Ectodermal cell (in vitro differentiated cells): ENCODE measurements around the gene ASPHD2.
A peak's percentile ranks its signal among the peaks of the same experiment; 100 is the strongest.

Source experiments
- H3K27ac ChIP-seq: 2 replicates; pipeline ENCODE4 v1.7.0; 2013; ENCODE audit warnings: mild to moderate bottlenecking, low read depth, low read length; ENCODE audit not compliant: insufficient read depth, poor library complexity, severe bottlenecking
- H3K27me3 ChIP-seq: 2 replicates; pipeline ENCODE4 v1.7.0; 2013; ENCODE audit warnings: mild to moderate bottlenecking, low read length; ENCODE audit not compliant: insufficient read depth, control insufficient read depth, poor library complexity, severe bottlenecking
- H3K36me3 ChIP-seq: one replicate; pipeline ENCODE4 v1.7.0; 2013; ENCODE audit warnings: low read length; ENCODE audit not compliant: control insufficient read depth, insufficient read depth
- H3K4me1 ChIP-seq: one replicate; pipeline ENCODE4 v1.7.0; 2013; ENCODE audit warnings: low read length; ENCODE audit not compliant: control insufficient read depth, insufficient read depth
- H3K4me3 ChIP-seq: 2 replicates; pipeline ENCODE4 v1.7.0; 2013; ENCODE audit warnings: low read depth, low read length, control low read depth; ENCODE audit not compliant: insufficient read depth
- H3K9me3 ChIP-seq: 2 replicates; pipeline ENCODE4 v1.7.0; 2013; ENCODE audit warnings: mild to moderate bottlenecking, low read length, moderate library complexity; ENCODE audit not compliant: control insufficient read depth
- WGBS, 2 experiments: methylation state at CpG; one replicate each; pipeline ENCODE4 v1.1.7; 2013; ENCODE audit warnings: missing lambda C conversion rate in 2 of 2; 5-methylcytosine and 5-hydroxymethylcytosine counted together

Gene ASPHD2

GRCh38 chr22:26483043-26483438 is 54.0 kb downstream of the ASPHD2 start:
- Histone ChIP-seq H3K36me3 (peaks cover 10% of the 10 kb centered on the region), H3K27me3 (no peaks in the 10 kb centered on the region), H3K27ac (peak overlapping the region; percentile 91), H3K4me3 (peak overlapping the region; percentile 84), H3K4me1 (peaks cover 18% of the 10 kb centered on the region), H3K9me3 (no peaks in the 10 kb centered on the region)
- 22 to 24% methylated on average over 7 of the region's 7 CpGs for WGBS, 2 experiments

DNA sequence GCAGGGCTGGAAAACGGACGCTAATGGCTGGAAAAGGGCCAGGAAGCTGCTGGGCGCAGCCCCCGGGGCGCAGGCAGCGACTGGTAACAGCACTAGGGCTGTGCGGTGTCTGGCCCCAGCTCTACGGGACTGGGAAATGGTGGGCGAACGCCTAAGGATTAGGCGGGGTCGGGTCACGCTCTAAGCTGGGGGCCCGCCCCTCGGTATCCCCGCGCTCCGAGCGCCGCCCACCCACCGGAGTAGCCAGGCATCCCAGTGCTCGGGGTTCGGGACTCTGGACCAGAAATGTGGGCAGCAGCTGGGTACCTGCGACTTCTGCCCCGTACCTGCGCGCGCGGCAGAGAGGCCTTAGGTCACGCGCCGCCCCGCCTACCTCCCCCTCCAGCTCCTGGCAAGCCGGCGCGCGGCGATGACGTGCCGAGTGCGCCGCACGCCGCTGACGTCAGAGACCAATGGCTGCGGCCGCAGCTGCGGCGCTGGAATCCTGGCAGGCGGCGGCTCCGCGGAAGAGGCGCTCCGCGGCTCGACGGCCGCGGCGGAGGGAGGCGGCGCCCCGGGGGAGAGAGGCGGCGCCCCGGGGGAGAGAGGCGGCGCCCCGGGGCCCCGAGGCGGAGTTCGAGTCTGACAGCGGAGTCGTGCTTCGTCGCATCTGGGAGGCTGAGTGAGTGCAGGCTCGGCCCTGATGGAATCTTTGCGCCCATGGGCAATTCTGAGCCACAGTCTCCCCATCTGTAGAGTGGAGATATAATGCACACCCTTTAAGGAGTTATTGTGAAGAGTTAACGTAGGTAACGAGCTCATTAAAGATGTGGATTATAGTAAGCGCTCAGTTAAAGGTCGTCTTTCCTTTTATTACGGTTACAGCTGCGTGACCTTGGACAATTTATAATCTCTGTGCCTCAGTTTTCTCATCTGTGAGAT is 54.6 kb downstream of the ASPHD2 start, which contains the start of the genes HPS4 and SRRD:
TSS of gene HPS4 (minus strand) at position 345 of the 921 bp plus-strand sequence. CDS start 2,021 bp downstream, outside the sequence.
TSS of gene SRRD (plus strand) at position 439 of the 921 bp plus-strand sequence. CDS start at position 453, 14 bp downstream.
- Histone ChIP-seq H3K4me3 (peak within 1 kb of the TSS; percentile 84), H3K27me3 (no peaks in the 10 kb centered on the region), H3K9me3 (no peaks in the 10 kb centered on the region), H3K27ac (peak within 1 kb of the TSS; percentile 91), H3K36me3 (peaks cover 14% of the 10 kb centered on the region), H3K4me1 (peaks cover 18% of the 10 kb centered on the region)
- WGBS, 2 experiments, result 1% methylated on average over 85 of the region's 85 CpGs

- Histone ChIP-seq H3K27me3 (no peaks in the 10 kb centered on the region), H3K4me1 (peaks cover 18% of the 10 kb centered on the region), H3K27ac (peak overlapping the region; percentile 91), H3K36me3 (peaks cover 21% of the 10 kb centered on the region), H3K9me3 (no peaks in the 10 kb centered on the region), H3K4me3 (peak overlapping the region; percentile 84)
- 20 to 27% methylated on average over 6 of the region's 6 CpGs for WGBS, 2 experiments
These were observed 55.3 kb downstream of the ASPHD2 start for GRCh38 chr22:26484360-26484706.

- H3K9me3 ChIP-seq, result no peaks in the 10 kb centered on the region
- peaks cover 18% of the 10 kb centered on the region for H3K4me1 ChIP-seq
- H3K27me3 ChIP-seq, result no peaks in the 10 kb centered on the region
- H3K4me3 ChIP-seq, result peak overlapping the region; percentile 84
- H3K36me3 ChIP-seq, result peaks cover 27% of the 10 kb centered on the region
- 89 to 90% methylated on average over 7 of the region's 7 CpGs for WGBS, 2 experiments
- no peak overlapping the region for H3K27ac ChIP-seq
These were observed 56.0 kb downstream of the ASPHD2 start for GRCh38 chr22:26485013-26485412.

DNA sequence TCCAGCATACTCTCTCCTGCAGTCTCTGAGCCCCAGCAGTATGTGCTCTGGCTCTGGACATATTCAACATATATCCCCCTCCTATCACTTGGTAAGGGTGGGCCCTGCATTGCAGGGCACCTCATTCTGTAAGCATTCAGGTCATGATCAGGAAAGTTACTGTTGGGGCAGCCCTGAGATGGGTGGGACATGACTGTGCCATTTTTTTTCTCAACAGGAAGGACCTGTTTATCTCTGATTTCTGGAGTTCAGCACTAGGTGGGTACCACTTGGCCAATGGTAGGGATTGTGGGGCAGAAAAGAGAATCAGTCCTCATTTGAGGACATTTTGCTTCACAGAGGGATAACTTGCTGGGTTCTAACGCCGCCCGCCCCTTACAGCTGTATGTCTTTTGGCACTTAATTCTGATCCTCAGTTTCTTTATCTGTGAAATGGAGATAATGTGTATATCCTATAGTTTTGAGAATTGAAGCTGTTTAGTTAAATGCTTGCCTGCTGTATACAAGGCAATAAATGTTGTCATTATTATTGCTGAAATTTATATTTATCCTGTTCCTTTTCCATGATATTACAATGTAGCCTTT is 56.8 kb downstream of the ASPHD2 start:
- H3K27ac ChIP-seq, result no peak overlapping the region
- peaks cover 18% of the 10 kb centered on the region for H3K4me1 ChIP-seq
- WGBS, 2 experiments, result 80 to 83% methylated on average over 3 of the region's 3 CpGs
- peaks cover 28% of the 10 kb centered on the region for H3K36me3 ChIP-seq
- no peaks in the 10 kb centered on the region for H3K27me3 ChIP-seq
- H3K9me3 ChIP-seq, result no peaks in the 10 kb centered on the region
- no peak overlapping the region for H3K4me3 ChIP-seq

GRCh38 chr22:26486394-26486793 is 57.3 kb downstream of the ASPHD2 start:
- 94 to 97% methylated on average over 5 of the region's 5 CpGs for WGBS, 2 experiments
- Histone ChIP-seq H3K9me3 (no peaks in the 10 kb centered on the region), H3K36me3 (peaks cover 26% of the 10 kb centered on the region), H3K4me3 (no peak overlapping the region), H3K27ac (no peak overlapping the region), H3K27me3 (no peaks in the 10 kb centered on the region), H3K4me1 (peaks cover 16% of the 10 kb centered on the region)

- peaks cover 38% of the 10 kb centered on the region for H3K36me3 ChIP-seq
- WGBS, 2 experiments, result 89 to 96% methylated on average over 3 of the region's 3 CpGs
These were observed 58.9 kb downstream of the ASPHD2 start for GRCh38 chr22:26487996-26488395.

DNA sequence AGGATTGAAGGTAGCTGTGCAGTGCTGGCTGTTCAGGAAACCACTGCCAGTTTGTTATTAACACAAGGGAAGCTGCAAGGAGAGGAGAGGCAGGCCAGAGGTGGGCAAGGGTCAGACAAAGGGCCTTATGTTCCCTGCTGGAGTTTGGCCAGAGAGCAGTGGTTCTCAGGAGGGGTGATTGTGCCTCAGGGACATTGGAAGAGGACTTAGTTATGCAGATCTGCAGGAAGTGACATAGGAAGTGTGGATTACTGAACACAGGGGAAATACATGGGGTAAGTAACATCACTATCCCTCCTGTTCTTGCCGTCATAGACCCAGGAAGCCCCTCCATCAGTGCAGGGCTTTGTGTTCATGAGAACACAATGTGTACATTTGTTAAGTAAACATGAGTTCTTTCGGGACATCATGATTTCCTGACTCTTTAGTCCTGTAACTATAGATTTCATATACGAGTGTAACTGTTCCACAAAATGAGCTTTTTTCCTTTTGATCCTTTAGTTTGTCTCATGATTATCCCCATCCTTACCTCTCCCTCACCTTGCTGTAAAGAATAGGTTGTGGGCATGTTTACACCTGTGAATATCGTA is 60.5 kb downstream of the ASPHD2 start:
- peaks cover 3% of the 10 kb centered on the region for H3K4me1 ChIP-seq
- 95 to 96% methylated on average over 4 of the region's 4 CpGs for WGBS, 2 experiments
- no peaks in the 10 kb centered on the region for H3K9me3 ChIP-seq
- H3K27me3 ChIP-seq, result no peaks in the 10 kb centered on the region
- H3K27ac ChIP-seq, result no peak overlapping the region
- peaks cover 41% of the 10 kb centered on the region for H3K36me3 ChIP-seq
- no peak overlapping the region for H3K4me3 ChIP-seq

More at GRCh38 chr22:26487996-26488395, 58.9 kb downstream of the ASPHD2 start:
- Histone ChIP-seq H3K4me1 (peaks cover 7% of the 10 kb centered on the region), H3K27me3 (no peaks in the 10 kb centered on the region), H3K4me3 (no peak overlapping the region), H3K9me3 (no peaks in the 10 kb centered on the region), H3K27ac (no peak overlapping the region)

DNA sequence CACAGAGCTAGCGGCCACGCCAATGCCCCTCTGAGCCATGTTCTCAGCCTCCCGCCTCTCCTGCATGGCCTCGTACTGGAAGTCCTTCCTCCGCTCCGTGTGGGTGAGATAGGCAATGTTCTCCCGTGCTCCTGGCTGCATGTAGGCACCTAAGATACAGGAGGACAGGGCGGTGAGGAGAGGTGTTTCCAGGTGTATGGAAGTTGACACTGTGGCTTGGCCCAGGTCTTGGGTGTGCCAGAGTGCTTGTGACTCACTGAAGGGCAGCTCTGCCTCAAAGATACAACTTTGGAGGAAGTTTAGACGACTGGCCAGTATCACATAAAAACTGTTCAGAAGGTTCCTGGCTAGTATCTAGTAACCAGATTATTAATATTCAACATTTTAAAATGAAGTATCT is 63.2 kb downstream of the ASPHD2 start:
- Histone ChIP-seq H3K27me3 (no peaks in the 10 kb centered on the region), H3K36me3 (peaks cover 49% of the 10 kb centered on the region), H3K9me3 (no peaks in the 10 kb centered on the region), H3K27ac (no peak overlapping the region), H3K4me1 (no peaks in the 10 kb centered on the region), H3K4me3 (no peak overlapping the region)
- 95 to 96% methylated on average over 9 of the region's 9 CpGs for WGBS, 2 experiments

DNA sequence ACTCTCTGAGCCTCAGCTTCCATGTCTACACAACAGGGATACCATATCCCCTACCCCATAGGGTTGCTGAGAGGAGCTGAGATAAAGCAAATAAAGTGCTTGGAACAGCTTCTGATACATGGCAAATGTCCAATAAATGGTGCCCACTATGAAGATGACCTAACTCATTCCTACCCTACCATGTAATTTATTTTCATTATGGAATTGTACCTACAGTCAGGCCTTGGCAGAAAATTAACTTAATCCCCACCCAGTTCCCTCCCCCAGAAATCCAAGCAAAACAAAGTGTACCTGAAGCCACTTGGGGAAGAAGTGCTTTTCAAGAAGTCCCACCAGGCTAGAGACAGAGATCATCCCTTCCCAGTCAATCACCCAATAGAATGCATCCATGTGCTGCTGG is 65.4 kb downstream of the ASPHD2 start:
- Histone ChIP-seq H3K27ac (no peak overlapping the region), H3K36me3 (peaks cover 42% of the 10 kb centered on the region), H3K9me3 (no peaks in the 10 kb centered on the region), H3K27me3 (no peaks in the 10 kb centered on the region), H3K4me1 (no peaks in the 10 kb centered on the region), H3K4me3 (no peak overlapping the region)
